Neuronal stem cell (in vitro differentiated cells): ENCODE data around the gene RND3.

Source experiments
- DNase-seq: peaks from one replicate; pipeline ENCODE4 v3.0.0-alpha.2; 2013; ENCODE audit warnings: low spot score
- H2AFZ ChIP-seq: one replicate; pipeline ENCODE4 v1.6.1; 2013; ENCODE audit warnings: mild to moderate bottlenecking, low read length, inconsistent platforms
- H2AK5ac ChIP-seq: 2 replicates; pipeline ENCODE4 v1.6.1; 2013; ENCODE audit warnings: low read depth, mild to moderate bottlenecking, inconsistent platforms, low read length, moderate library complexity, mixed read lengths
- H2BK120ac ChIP-seq: 2 replicates; pipeline ENCODE4 v1.6.1; 2013; ENCODE audit warnings: low read depth, mild to moderate bottlenecking, inconsistent platforms, low read length, moderate library complexity, mixed read lengths
- H2BK12ac ChIP-seq: one replicate; pipeline ENCODE4 v1.6.1; 2013; ENCODE audit warnings: low read length, inconsistent platforms
- H2BK15ac ChIP-seq: 2 replicates; pipeline ENCODE4 v1.6.1; 2013; ENCODE audit warnings: mild to moderate bottlenecking, low read length, inconsistent platforms, mixed read lengths
- H2BK5ac ChIP-seq: one replicate; pipeline ENCODE4 v1.6.1; 2013; ENCODE audit warnings: inconsistent platforms, mild to moderate bottlenecking, low read length, moderate library complexity
- H3K14ac ChIP-seq: one replicate; pipeline ENCODE4 v1.6.1; 2013; ENCODE audit warnings: low read length, inconsistent platforms
- H3K18ac ChIP-seq: 2 replicates; pipeline ENCODE4 v1.6.1; 2013; ENCODE audit warnings: low read length, inconsistent platforms
- H3K23ac ChIP-seq: 2 replicates; pipeline ENCODE4 v1.6.1; 2013; ENCODE audit warnings: low read depth, mild to moderate bottlenecking, mixed read lengths, low read length, inconsistent platforms; ENCODE audit not compliant: poor library complexity
- H3K27ac ChIP-seq: replicated peaks from 3 replicates; pipeline ENCODE4 v1.5.1; 2013; ENCODE audit warnings: low read length, inconsistent platforms
- H3K27me3 ChIP-seq, 3 experiments: 2 replicates each; pipeline ENCODE4 v1.6.1; 2013; ENCODE audit warnings: low read length in 3 of 3, mild to moderate bottlenecking in 2 of 3, inconsistent platforms in 1 of 3, low read depth in 1 of 3, mixed read lengths in 1 of 3, moderate library complexity in 1 of 3; ENCODE audit not compliant: control insufficient read depth in 3 of 3, insufficient read depth in 3 of 3
- H3K36me3 ChIP-seq, 2 donors: replicated peaks in 1 of 2; 2 replicates each; pipeline ENCODE4 v1.6.1; 2013; ENCODE audit warnings: low read length in 2 of 2; ENCODE audit not compliant: control insufficient read depth in 2 of 2, insufficient read depth in 2 of 2
- H3K4ac ChIP-seq: 2 replicates; pipeline ENCODE4 v1.6.1; 2013; ENCODE audit warnings: inconsistent platforms, mild to moderate bottlenecking, low read length, moderate library complexity
- H3K4me1 ChIP-seq, 2 donors: 1 replicate in 1 of 2; 2 replicates in 1 of 2; pipeline ENCODE4 v1.6.1; 2013; ENCODE audit warnings: low read length in 2 of 2, low read depth in 1 of 2; ENCODE audit not compliant: control insufficient read depth in 2 of 2, insufficient read depth in 1 of 2
- H3K4me2 ChIP-seq: one replicate; pipeline ENCODE4 v1.6.1; 2013; ENCODE audit warnings: mild to moderate bottlenecking, low read length, inconsistent platforms; ENCODE audit not compliant: insufficient read depth, poor library complexity, severe bottlenecking
- H3K4me3 ChIP-seq, 2 donors: 2 replicates each; pipeline ENCODE4 v1.5.1; 2013; ENCODE audit warnings: low read length in 2 of 2, mild to moderate bottlenecking in 2 of 2, inconsistent platforms in 1 of 2, moderate library complexity in 1 of 2
- H3K79me1 ChIP-seq: one replicate; pipeline ENCODE4 v1.6.1; 2013; ENCODE audit warnings: low read depth, mild to moderate bottlenecking, inconsistent platforms, low read length, moderate library complexity
- H3K9ac ChIP-seq: one replicate; pipeline ENCODE4 v1.6.1; 2013; ENCODE audit warnings: mild to moderate bottlenecking, low read depth, low read length, inconsistent platforms; ENCODE audit not compliant: poor library complexity
- H3K9me3 ChIP-seq, 2 donors: replicated peaks in 1 of 2; 2 replicates each; pipeline versions ENCODE3 to v1.6.1; 2013; ENCODE audit warnings: low read length in 2 of 2, mild to moderate bottlenecking in 2 of 2, inconsistent platforms in 1 of 2, low read depth in 1 of 2, mixed read lengths in 1 of 2, moderate library complexity in 1 of 2; ENCODE audit not compliant: control insufficient read depth in 2 of 2, insufficient read depth in 1 of 2
- H4K8ac ChIP-seq: one replicate; pipeline ENCODE4 v1.6.1; 2013; ENCODE audit warnings: low read depth, mild to moderate bottlenecking, inconsistent platforms, low read length, moderate library complexity
- H4K91ac ChIP-seq: one replicate; pipeline ENCODE4 v1.6.1; 2013; ENCODE audit warnings: low read length, low read depth, mild to moderate bottlenecking, inconsistent platforms; ENCODE audit not compliant: poor library complexity
- WGBS, 2 donors: extraction: QIAGEN DNeasy Blood & Tissue Kit; methylation state at CpG; one replicate each; pipeline ENCODE4 v1.1.7; 2013; ENCODE audit warnings: missing lambda C conversion rate in 2 of 2, mixed read lengths in 1 of 2; ENCODE audit not compliant: insufficient read length in 2 of 2, insufficient replicate concordance in 1 of 2; ENCODE audit errors: extremely low coverage in 2 of 2; 5-methylcytosine and 5-hydroxymethylcytosine counted together

Gene RND3

DNA sequence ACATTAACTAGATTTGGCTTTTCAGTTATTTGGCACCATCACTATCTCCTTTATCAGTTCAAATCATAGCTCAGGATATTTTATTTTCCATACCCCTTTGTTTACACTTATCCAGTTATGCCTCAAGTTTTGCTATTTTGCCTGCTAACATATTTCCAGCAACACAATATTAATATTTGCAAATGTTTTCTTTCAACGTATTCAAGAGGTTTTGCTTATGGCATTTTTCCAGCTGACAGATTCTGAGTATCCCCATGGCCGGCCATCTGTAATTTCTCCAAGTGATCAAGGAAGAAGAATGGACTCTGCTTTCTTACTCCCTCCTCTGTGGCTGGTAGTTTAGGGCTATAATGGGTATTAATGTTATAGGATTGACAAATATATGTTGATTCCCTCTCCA is 49.4 kb downstream of the RND3 start:
- Histone ChIP-seq H3K4me2 (no peak overlapping the region), H3K79me1 (no peaks in the 10 kb centered on the region), H3K23ac (no peak overlapping the region), H3K4me3 (no peak overlapping the region), H2BK12ac (no peak overlapping the region), H3K14ac (no peak overlapping the region), H2AFZ (no peak overlapping the region), H3K4me1 (no peaks in the 10 kb centered on the region), H2BK5ac (no peak overlapping the region), H3K36me3 (no peaks in the 10 kb centered on the region), H4K91ac (no peak overlapping the region), H2BK120ac (no peak overlapping the region), H3K9me3 (peaks cover 0 to 15% of the 10 kb centered on the region in 2 donors), H3K4ac (no peak overlapping the region), H3K27me3 (no peaks in the 10 kb centered on the region), H2BK15ac (no peak overlapping the region), H4K8ac (no peak overlapping the region), H3K9ac (no peak overlapping the region), H3K27ac (no peak overlapping the region), H2AK5ac (no peak overlapping the region), H3K18ac (no peak overlapping the region)
- no CpG with 5 or more reads among the region's 2 CpGs for WGBS, 2 donors
- DNase-seq = no peak

DNA sequence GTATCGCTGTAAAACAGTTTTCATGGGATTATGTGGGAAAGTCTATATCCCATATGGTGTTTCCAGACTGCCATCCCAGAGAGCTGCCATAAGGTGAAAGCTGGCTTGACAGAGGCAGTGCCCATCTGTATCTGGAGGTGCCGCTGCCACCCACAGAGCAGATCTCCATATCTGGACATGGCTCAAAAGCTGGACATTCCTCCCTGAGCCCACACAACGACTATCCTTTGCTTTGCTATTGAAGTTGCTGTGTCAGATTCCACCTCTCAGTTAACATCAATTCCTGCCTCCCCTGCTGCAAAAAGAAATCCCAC is 55.2 kb downstream of the RND3 start:
- H3K14ac ChIP-seq = no peak overlapping the region
- H4K91ac ChIP-seq = no peak overlapping the region
- no peak overlapping the region for H2AFZ ChIP-seq
- H3K9me3 ChIP-seq = peaks cover 0 to 15% of the 10 kb centered on the region in 2 donors
- no peak overlapping the region for H3K18ac ChIP-seq
- no peak overlapping the region for H2AK5ac ChIP-seq
- H3K23ac ChIP-seq = no peak overlapping the region
- H3K4ac ChIP-seq = no peak overlapping the region
- no peak overlapping the region for H3K27ac ChIP-seq
- H2BK15ac ChIP-seq = no peak overlapping the region
- no peak overlapping the region for H2BK5ac ChIP-seq
- H3K36me3 ChIP-seq = no peaks in the 10 kb centered on the region
- H3K27me3 ChIP-seq = no peaks in the 10 kb centered on the region
- WGBS, 2 donors = no CpG with 5 or more reads among the region's 3 CpGs
- no peak overlapping the region for H4K8ac ChIP-seq
- H2BK12ac ChIP-seq = no peak overlapping the region
- peaks cover 4 to 21% of the 10 kb centered on the region in 2 donors for H3K4me1 ChIP-seq
- H3K4me2 ChIP-seq = no peak overlapping the region
- DNase-seq = no peak
- H3K4me3 ChIP-seq = no peak overlapping the region
- H2BK120ac ChIP-seq = no peak overlapping the region
- no peaks in the 10 kb centered on the region for H3K79me1 ChIP-seq
- H3K9ac ChIP-seq = no peak overlapping the region

DNA sequence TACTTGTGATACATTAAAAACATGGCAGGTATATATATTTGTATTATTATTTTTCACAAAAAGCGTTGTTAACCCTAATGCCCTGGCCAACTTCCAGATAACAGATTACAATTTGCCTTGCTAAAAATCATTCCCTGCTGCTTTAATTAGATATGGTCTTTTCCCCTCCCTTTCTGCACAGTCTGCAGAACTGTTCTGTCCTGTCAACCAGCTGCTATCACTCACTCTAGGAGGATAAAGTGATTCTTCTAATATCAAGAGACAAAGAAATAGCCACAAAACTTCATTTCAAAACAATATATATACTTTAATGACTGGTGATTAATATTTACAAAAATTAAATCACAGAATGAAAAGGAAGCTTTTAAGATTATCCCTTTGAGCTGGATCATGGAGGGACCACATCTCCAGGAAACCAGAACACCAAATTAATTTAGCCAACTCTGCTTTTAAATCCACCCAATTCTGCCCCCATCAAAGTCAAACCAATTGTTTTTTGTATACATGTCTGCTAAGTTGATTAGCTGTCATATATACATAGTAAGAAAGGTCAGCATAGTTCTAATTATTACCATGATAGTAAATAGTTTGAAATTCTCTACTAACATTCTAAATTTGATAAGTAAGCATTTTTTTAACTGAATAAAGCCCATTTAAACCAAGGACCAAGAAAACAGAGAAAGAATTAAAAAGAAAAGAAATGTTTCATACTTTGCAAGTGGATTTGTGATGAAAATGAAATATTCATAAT is 55.7 kb downstream of the RND3 start:
- Histone ChIP-seq H4K91ac (no peak overlapping the region), H4K8ac (no peak overlapping the region)
- no CpG with 5 or more reads among the region's 1 CpG for WGBS, 2 donors

DNA sequence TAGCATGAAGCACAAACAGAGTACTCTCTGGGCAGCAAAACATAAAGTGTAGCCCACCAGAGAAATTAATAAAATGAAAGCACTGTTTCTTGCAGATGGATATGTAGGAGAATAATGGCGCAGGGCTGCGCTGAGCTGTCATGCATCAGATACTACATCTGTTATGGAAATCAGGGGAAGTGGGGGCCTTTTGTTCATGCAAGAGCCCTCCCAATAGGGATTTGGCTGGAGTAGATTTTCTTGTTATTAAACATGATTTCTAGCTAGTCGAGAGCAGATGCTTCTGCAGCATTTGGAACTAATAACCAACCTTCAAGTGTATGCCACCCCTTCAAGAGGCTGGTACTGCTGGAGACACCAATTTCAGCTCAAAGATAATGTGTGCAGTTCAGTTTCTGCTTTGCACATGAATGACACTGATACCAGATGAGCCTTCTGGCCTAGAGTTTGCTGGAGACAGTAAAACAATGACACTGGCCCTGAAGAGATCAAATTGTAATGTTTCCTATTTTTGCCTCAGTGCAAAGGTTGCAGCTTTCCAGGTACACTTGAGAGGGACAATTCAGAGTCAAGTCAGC is 58.0 kb downstream of the RND3 start:
- Histone ChIP-seq H2BK5ac (no peak overlapping the region), H2AK5ac (no peak overlapping the region), H3K9ac (no peak overlapping the region), H3K27ac (no peak overlapping the region), H3K23ac (no peak overlapping the region), H3K27me3 (no peaks in the 10 kb centered on the region), H3K79me1 (no peaks in the 10 kb centered on the region), H4K8ac (no peak overlapping the region), H2BK15ac (no peak overlapping the region), H2BK12ac (no peak overlapping the region), H3K9me3 (no peaks in the 10 kb centered on the region), H3K18ac (no peak overlapping the region), H3K36me3 (no peaks in the 10 kb centered on the region), H3K4me2 (no peak overlapping the region), H2BK120ac (no peak overlapping the region), H3K14ac (no peak overlapping the region), H2AFZ (peak overlapping the region; percentile 43), H3K4me1 (peaks cover 17 to 26% of the 10 kb centered on the region in 2 donors), H4K91ac (no peak overlapping the region), H3K4me3 (no peak overlapping the region), H3K4ac (no peak overlapping the region)
- DNase-seq = no peak
- no CpG with 5 or more reads among the region's 3 CpGs for WGBS, 2 donors

More for the DNA sequence above, 55.7 kb downstream of the RND3 start:
- no peaks in the 10 kb centered on the region for H3K27me3 ChIP-seq
- no peak overlapping the region for H2BK120ac ChIP-seq
- H3K4ac ChIP-seq = no peak overlapping the region
- no peak overlapping the region for H3K9ac ChIP-seq
- H3K79me1 ChIP-seq = no peaks in the 10 kb centered on the region
- no peak overlapping the region for H3K4me3 ChIP-seq
- peaks cover 7 to 21% of the 10 kb centered on the region in 2 donors for H3K4me1 ChIP-seq
- no peak overlapping the region for H3K18ac ChIP-seq
- H2BK15ac ChIP-seq = no peak overlapping the region
- no peak overlapping the region for H3K23ac ChIP-seq
- H2AFZ ChIP-seq = no peak overlapping the region
- H3K14ac ChIP-seq = no peak overlapping the region
- no peak overlapping the region for H2BK12ac ChIP-seq
- no peak for DNase-seq
- H3K36me3 ChIP-seq = no peaks in the 10 kb centered on the region
- H3K4me2 ChIP-seq = no peak overlapping the region
- H3K9me3 ChIP-seq = peaks cover 0 to 15% of the 10 kb centered on the region in 2 donors
- no peak overlapping the region for H2BK5ac ChIP-seq
- H3K27ac ChIP-seq = no peak overlapping the region
- H2AK5ac ChIP-seq = no peak overlapping the region
